Skeletal muscle cell (primary cell): Measurements from ENCODE around the gene PPME1.

Source experiments
- DNase-seq: peaks from one replicate; pipeline ENCODE4 v3.0.0-alpha.2; 2010; ENCODE audit warnings: low read depth
- H3K4me3 ChIP-seq: 2 replicates; pipeline ENCODE4 v1.5.1; 2011; ENCODE audit warnings: low read depth, mild to moderate bottlenecking, control low read depth, low read length, moderate library complexity

PPME1 gene

DNA sequence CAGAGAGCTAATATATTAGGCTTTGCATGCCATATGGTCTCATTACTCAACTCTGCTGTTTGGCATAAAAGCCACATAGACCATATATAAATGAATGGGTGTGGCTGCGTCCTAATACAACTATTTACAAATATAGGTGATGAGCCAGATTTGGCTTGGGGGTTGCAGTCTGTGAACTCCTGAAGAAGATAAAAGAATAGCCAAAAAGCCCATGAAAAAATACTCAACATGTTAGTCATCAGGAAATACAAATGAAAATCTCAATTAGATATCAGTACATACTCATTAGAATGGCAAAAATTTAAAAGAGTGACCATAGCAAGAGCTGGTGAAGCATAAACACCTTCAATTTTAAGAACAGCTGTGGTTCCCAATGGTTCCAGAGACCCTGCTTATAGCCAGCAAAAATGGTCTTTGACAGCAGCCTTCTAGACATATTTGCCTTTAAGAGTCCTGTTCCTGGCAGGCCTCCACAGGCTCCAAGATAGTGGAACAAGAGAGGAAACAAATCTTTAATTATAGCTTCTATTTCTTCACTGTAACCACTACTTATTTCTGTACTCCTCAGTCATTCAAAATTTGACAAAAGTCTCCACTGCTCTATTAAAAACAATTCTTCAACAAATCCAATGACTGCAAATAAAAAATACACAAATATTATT, 16.3 kb upstream of the PPME1 start:
- no peak overlapping the region for H3K4me3 ChIP-seq
- DNase-seq, result no peak

DNA sequence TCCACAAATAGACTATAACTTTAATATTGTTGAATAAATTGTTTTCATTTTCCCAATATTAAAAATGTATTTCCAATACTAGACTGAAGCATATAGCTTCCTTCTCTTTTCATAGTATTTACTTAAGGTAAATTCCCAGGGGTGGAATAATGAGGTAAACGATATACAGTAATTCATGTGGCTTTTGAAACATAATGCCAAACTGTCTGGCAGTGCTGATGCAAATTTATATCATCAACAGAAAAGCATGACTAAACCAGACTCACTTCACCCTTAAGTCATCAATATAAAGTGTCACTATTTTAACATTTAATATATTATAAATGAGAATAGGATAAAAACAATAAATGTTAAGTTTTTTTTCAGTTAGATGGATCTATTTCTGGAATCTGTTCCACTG, 13.9 kb upstream of the PPME1 start:
- no peak overlapping the region for H3K4me3 ChIP-seq
- no peak for DNase-seq

DNA sequence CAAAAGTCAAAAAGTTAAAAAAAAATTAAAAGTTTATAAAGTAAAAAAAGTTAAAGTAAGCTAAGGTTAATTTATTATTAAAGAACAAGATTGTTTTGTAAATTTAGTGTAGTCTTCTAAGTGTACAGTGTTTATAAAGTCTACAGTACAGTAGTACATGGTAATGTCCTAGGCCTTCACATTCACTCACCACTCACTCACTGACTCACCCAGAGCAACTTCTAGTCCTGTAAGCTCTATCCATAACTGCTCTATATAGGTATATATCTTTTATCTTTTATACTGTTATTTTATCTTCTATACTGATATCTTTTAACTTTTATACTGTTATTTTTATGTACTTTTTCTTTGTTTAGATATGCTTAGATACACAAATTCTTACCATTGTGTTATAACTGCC, 11.4 kb upstream of the PPME1 start:
- no peak overlapping the region for H3K4me3 ChIP-seq
- no peak for DNase-seq

DNA sequence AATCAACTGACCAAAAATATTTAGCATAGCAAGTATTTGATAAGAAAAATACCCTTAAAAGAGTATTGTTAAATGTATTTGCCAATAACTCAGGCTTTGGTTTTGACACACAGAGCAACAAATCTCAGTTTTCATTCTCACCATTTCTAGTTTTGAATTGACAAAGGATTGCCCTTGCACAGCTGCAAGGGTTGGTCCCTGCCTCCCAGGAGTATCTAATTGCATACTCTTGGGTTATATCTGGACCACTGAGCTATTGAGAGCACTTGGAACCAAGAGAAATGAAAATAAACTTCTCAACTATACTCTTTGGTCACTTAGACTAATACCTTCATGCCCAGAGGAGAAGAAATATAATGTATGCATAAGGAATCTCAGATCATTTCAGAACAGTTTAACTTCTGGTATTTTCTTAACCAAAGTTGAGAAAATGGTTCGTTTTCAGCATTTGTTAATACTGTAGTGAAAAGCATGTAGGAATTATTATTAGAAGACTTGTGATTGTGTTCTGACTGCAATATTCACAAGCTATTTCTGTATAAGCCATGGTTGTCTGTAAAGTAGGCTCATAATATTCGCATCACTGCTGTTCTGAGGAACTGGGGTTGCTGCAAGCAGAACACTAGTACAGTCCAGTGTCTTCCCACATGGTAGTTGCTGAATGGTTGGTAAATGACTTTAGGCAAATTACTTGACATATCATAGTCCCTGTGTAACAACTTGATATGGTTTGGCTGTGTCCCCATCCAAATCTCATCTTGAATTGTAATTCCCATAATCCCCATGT, 8.2 kb upstream of the PPME1 start:
- no peak for DNase-seq
- no peak overlapping the region for H3K4me3 ChIP-seq

DNA sequence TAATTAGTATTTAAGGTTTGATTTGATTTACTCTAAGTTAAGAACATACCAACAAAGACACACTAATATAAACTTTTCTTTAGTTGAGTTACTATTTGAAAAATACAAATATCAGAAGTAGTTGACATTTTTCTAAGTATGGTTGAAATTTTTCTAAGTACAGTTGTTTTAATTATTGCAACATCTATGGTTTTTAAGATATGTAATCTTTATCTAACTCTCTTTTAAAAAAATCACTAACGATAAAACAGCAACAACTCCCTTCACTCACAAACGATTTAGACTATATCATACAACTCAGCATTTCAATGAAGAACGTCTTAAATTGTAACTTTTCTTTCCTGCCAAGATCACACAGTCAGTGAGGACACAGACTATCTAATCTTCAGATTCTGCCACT, 2.3 kb upstream of the PPME1 start:
- H3K4me3 ChIP-seq, result no peak overlapping the region
- no peak for DNase-seq

DNA sequence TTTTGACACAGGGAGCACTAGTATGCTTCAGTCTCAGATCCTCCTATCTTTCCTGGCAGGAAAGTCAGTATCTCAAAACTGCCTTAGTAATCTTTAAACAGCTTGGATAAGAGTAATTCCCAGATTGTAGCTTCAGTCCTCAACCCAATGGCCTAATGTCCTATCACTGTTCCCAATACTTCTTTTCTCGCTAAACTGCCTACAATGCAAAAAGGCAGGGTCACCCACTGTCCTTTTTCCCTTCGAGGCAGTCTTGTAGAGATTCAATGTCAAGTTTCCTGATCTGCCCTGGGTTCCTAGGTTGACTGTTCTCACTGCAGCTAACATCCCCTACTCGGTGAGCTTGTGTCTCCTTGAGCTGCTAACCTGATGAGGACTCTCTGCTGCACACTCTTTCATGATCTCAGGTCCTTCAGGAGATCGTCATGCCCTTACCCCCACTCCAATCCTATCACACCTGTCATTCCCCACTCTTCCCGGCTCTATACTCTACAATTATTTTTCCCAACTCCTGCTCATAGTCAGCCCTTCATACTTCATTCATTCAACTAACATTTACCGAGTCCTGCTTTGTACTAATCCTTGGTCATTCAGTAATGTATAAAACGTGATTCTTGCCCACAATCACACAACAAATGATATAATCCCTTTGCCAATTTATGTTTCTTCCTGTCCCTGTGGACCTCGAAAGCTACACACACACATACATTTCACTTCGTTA, 1.2 kb upstream of the PPME1 start:
- peak overlapping the region; percentile 95 for H3K4me3 ChIP-seq
- DNase-seq, result no peak

DNA sequence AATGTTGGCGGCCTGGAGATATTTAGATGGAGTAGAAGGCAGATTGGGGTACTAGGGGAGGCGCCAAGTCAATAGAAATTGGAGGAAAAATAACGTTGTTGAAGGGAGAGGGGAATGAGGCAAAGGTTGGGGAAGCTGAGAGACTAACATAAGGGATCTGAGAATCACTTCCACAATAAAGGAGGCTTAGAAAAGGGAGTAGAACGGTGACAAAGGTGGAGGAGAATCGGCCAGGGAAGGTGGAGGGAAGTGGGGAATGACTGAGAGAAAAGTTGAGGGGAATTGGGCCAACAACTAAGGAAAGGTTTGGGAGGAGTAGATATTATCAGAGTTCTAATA, 510 bp downstream of the PPME1 start:
- H3K4me3 ChIP-seq, result peak overlapping the region; percentile 95
- no peak for DNase-seq

DNA sequence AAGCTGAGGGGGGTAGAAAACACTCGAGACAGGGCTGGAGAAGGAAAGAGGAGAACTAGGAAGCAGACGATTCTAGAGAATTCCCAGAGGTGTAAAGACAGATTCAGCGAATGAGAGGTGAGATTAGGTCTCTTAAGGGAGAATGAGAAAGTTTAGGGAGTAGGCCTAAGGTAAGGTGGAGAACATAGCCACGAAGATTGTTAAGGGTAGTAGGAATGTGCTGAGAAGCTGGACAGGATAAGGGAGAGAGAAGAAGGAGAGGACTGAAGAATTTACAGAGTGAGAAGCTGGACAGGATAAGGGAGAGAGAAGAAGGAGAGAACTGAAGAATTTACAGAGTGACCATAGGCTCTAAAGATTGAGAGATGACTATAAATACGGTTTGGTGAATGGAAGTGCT, 908 bp downstream of the PPME1 start:
- DNase-seq, result no peak
- peak overlapping the region; percentile 95 for H3K4me3 ChIP-seq

DNA sequence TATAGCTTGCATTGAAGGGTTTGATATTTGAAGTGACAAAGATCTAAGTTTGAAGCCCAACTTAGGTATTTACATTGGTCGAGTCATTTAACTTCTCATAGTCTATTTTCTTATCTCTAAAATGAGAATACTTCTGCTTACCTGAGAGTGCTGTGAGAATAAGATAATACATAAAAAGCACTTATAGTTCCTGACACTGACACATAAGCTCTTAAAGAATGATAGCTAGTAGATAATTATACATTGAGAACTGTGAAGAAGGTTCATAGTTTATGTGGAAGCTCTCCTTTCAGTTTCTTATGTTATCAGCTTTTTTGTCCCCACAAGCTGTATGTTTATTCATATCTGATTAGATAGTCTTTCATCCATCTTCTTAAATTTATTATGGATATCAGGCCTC, 4.8 kb downstream of the PPME1 start:
- no peak overlapping the region for H3K4me3 ChIP-seq
- DNase-seq, result no peak

DNA sequence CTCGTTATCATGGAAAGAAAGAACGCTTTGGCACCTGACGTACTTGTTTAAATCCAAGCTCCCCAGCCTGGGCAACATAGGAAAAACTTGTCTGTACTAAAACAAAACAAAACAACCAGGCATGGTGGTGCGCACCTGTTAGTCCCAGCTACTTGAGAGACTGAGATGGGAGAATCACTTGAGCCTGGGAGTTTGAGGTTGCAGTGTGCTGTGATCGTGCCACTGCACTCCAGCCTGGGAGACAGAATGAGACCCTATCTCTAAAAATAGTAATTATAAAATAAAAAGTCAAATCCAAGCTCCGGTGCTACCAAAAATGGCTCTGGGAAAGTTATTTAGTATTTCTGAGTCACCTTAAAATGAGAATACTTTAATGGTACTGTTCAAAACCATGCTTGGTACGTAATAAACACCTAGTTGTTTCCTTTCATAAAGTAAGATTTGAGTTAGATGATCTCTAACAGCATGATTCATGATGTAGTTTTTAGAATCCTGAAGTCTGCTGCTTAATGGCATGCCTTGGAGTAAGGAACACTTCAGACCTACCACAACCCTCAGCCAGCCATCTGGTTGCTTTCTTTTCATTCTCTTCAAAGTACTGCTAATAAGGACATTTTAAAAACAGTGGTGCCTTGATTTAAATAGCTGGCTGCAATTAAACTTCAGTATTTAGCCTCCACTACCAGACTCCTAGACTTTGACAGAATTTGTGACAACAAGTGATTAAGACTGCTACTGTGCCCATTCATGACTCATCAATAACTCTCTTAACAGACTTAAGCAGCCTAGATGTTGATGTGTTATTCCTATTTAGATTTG, 8.4 kb downstream of the PPME1 start:
- no peak for DNase-seq
- H3K4me3 ChIP-seq, result no peak overlapping the region

DNA sequence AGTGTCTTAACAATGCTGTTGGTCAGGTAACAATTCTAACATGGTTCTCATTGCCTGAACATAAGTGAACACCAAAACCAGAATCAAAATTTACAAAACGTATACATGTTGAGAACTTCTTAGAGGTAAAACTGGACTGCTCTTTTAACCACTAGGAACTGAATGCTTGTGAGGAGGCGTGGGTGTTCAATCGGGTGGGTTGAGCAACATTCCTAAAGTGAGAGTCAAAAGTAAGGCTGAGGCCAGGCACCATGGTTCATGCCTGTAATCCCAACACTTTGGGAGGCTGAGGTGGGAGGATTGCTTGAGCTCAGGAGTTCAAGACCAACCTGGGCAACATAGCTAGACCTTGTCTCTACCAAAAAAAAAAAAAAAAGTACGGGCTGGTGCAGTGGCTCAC, 11.5 kb downstream of the PPME1 start:
- no peak for DNase-seq
- H3K4me3 ChIP-seq, result no peak overlapping the region

DNA sequence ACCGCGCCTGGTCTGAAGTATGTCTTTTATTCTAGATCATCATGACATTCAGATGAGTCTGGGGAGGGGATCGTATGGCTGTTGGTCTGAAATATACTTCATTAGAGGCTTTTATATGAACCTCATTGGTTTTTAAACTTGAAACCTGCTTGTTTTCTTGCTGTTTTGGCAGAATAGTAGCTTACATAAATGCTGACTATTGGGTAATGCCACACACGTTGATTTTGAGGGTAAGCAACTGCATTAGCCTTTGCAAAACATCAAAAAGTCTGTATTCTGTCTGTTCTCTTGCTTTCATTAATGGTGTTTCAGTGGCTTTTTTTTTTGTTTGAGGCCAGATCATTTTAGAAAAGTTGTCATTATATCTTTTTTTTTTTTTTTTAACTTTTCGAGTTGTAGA, 14.2 kb downstream of the PPME1 start:
- no peak for DNase-seq
- H3K4me3 ChIP-seq, result no peak overlapping the region

DNA sequence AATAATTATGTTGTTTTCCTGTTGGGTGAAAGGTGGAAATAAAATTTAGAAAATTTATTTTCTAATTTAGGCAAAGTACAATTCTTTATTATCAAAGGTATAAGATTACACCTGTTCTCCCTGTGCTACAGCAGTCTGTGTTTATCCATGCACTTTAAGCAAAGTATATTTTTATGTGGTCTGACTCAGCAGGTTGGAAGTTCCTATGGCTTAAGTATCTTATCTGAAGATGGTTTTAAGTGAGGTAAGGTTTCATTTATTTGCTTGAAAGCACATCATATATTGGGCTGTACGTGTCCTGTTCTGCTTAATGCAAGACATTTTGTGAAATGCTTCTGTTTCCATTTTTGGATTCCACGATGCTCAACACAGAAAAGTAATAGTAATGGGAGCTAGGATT, 14.6 kb downstream of the PPME1 start:
- no peak overlapping the region for H3K4me3 ChIP-seq
- no peak for DNase-seq

DNA sequence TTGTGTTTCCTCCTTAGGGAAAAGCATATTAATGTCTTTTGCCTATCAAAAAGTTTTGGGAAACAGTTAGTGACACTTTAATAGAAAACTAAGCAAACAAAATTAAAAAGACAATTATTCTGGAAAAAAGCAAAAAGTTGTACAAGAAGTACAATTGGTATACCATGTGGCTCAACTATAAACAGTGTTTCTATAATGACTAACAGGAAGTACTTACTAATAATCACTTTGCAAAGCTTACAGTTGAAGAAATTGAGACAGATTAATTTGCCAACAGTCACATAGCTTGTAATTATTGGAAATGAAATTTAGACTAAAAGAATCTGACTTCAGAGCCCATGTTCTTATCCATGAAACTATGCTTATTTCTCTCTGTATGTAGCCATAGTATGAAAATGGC, 24.7 kb downstream of the PPME1 start:
- DNase-seq, result no peak
- no peak overlapping the region for H3K4me3 ChIP-seq

DNA sequence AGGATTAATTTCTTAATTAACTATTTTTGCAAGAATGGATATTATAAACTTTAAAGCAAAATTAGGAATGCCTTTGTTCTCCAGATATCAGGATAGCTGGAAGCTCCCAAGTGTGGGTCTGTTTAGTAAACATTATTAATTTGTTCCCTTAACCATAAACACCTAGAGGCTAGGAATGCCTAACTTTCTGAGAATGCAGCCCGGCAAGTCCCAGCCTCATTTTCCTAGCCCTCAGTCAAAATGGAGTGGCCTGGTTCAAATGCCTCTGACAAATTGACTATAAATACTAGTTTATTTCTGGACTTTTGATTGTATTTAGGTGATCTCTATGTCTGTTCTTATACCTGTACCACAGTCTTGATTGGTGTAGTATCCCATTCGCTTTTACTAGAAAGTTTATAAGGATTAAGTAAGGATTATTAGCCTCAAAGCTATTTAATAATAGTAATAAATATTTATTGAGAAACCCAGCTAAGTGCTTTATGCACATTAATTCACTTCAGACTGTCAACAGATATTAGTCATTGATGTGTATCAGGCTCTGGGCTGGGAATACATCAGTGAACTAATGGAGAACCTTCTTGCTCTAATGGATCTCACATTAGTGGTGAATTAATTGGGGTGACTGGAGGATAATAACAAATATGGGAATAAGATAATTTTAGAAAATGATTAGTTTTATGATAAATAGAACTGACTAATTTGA, 25.8 kb downstream of the PPME1 start:
- DNase-seq, result no peak
- H3K4me3 ChIP-seq, result no peak overlapping the region

DNA sequence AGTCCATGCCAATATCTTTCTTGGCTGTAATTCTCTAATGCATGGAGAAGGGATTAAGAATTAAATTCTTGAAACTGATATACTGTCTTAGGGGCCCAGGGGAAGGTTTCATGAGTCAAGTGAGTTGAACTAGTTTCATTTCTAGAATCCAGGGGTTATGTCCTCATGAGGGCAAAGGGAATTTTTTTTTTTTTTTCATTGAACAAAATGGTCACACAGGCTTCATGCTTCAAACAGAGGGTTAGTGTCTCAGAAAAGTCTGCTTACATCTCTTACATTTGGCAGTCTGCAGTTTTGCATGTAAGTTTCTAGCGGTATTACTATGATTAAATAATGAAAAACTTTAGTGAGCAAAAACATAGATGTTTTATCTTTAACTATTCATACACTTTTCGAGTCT, 32.9 kb downstream of the PPME1 start:
- DNase-seq, result no peak
- no peak overlapping the region for H3K4me3 ChIP-seq

DNA sequence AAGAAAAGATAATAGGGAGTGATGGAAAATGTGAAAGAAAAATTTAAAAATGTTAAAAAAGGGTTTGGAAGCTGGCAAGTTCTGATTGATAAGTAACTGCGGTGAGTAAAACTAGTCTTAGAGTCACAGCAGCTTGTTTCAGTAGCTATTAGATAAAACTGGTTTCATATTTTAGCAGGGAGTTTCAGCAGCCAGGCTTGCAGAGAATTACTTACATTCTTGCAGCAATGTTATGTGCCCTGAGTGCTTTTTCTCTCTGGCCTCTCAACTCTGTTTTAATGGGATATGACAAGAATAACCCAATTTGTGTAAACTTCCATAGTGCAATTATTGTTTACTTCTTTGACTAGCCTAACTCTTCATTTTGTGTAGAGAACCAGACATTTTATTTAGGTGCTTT, 33.6 kb downstream of the PPME1 start:
- no peak for DNase-seq
- no peak overlapping the region for H3K4me3 ChIP-seq

DNA sequence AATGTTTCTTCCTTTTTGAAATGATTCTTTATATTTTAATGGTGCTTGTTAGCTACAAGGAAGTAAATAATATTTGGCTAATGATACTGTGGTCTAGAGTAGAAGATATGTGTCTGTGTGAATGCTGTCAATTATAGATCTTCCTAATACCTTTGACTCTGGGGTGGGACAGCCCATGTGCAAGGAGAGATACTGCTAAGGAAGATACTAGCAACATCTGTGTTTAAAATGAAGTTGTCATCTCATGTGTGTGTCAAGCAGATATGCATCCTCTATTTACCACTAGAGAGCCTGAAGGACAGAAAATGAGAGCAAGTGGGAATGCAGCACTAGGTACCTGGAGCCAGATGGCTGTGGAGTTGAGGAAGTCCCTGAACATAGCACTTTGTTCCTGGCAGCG, 34.1 kb downstream of the PPME1 start:
- DNase-seq, result no peak
- H3K4me3 ChIP-seq, result no peak overlapping the region

DNA sequence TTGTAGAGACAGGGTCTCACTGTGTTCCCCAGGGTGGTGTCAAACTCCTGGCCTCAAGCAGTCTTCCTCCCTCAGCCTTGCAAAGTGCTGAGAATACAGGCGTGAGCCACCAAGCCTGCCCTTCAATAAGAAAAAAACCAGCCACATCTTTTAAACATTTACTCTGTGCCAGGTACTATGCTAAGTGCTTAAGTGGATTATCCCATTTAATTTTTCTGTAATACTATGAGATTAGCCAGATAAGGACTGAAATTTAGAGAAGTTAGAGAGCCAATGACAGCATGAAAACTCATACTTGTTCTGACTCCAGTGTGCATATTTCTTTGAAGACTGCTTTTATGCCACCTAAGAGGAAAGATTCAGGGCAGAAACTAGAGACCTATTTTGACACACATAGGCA, 35.7 kb downstream of the PPME1 start:
- no peak overlapping the region for H3K4me3 ChIP-seq
- DNase-seq, result no peak

DNA sequence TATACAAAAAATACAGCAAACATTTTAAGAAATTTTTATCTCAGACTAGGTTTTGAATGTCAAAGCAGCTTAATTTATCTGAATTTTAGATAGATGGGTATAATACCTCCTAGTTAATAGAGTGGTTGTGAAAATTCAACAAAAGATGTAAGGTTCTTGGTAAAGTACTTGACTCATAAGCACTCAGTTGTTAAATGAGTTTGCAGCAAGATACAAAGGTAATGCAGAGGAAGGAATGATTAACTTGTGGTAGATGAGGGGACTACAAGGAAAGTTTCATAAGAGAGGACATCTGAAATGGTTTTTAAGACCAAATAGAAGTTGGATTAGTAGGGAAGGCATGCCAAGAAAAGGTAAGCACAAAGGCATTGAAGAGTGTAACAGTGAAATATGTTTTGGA, 37.4 kb downstream of the PPME1 start:
- no peak for DNase-seq
- no peak overlapping the region for H3K4me3 ChIP-seq
